IPS-20b (cell line): ENCODE data around the gene INSL3.

Experiments
- H3K27ac ChIP-seq: one replicate; pipeline ENCODE4 v1.5.1; 2013; ENCODE audit warnings: low read length
- H3K27me3 ChIP-seq: 2 replicates; pipeline ENCODE4 v1.6.1; 2013; ENCODE audit warnings: mild to moderate bottlenecking, low read length, inconsistent platforms; ENCODE audit not compliant: insufficient read depth
- H3K36me3 ChIP-seq: 2 replicates; pipeline ENCODE4 v1.6.1; 2013; ENCODE audit warnings: low read depth, mild to moderate bottlenecking, inconsistent platforms, low read length, moderate library complexity; ENCODE audit not compliant: insufficient read depth
- H3K4me1 ChIP-seq: 2 replicates; pipeline ENCODE4 v1.6.1; 2013; ENCODE audit warnings: mild to moderate bottlenecking, control low read depth, inconsistent platforms, low read length, moderate library complexity; ENCODE audit not compliant: insufficient read depth
- H3K4me3 ChIP-seq: 2 replicates; pipeline ENCODE4 v1.5.1; 2013; ENCODE audit warnings: mild to moderate bottlenecking, low read length, inconsistent platforms
- H3K9ac ChIP-seq: 2 replicates; pipeline ENCODE4 v1.6.1; 2013; ENCODE audit warnings: low read depth, mild to moderate bottlenecking, inconsistent platforms, low read length, moderate library complexity
- H3K9me3 ChIP-seq: 2 replicates; pipeline ENCODE4 v1.6.1; 2013; ENCODE audit warnings: mild to moderate bottlenecking, low read depth, low read length, inconsistent platforms; ENCODE audit not compliant: insufficient read depth

Gene INSL3

GRCh38 chr19:17860331-17860992, 39.1 kb upstream of the INSL3 start:
- peak overlapping the region; percentile 93 for H3K4me3 ChIP-seq
- no peaks in the 10 kb centered on the region for H3K4me1 ChIP-seq
- H3K36me3 ChIP-seq = peaks cover 55% of the 10 kb centered on the region
- H3K27me3 ChIP-seq = no peaks in the 10 kb centered on the region; the same call in 1 of the 2 replicates
- peak overlapping the region; percentile 50 for H3K27ac ChIP-seq
- peak overlapping the region; percentile 99 for H3K9ac ChIP-seq
- no peaks in the 10 kb centered on the region for H3K9me3 ChIP-seq

- Histone ChIP-seq H3K27me3 (peaks cover 4% of the 10 kb centered on the region), H3K9me3 (no peaks in the 10 kb centered on the region), H3K27ac (peak within 1 kb of the TSS; percentile 50), H3K36me3 (peaks cover 48% of the 10 kb centered on the region), H3K9ac (peak within 1 kb of the TSS; percentile 99), H3K4me3 (peak within 1 kb of the TSS; percentile 93), H3K4me1 (no peaks in the 10 kb centered on the region)
Observed at GRCh38 chr19:17859533-17860330, 38.4 kb upstream of the INSL3 start, which contains the start of gene RPL18A. Gene RPL18A, plus strand, starts transcription at chr19:17859910. Its CDS starts 47 bp downstream, at chr19:17859957.

GRCh38 chr19:17855280-17856152, 34.2 kb upstream of the INSL3 start:
- H3K9ac ChIP-seq = no peak overlapping the region
- no peak overlapping the region for H3K27ac ChIP-seq
- no peaks in the 10 kb centered on the region for H3K9me3 ChIP-seq
- peaks cover 4% of the 10 kb centered on the region for H3K27me3 ChIP-seq
- H3K4me1 ChIP-seq = no peaks in the 10 kb centered on the region
- peaks cover 5% of the 10 kb centered on the region for H3K36me3 ChIP-seq
- H3K4me3 ChIP-seq = no peak overlapping the region

- H3K9ac ChIP-seq = no peak overlapping the region
- H3K9me3 ChIP-seq = no peaks in the 10 kb centered on the region
- H3K4me1 ChIP-seq = no peaks in the 10 kb centered on the region
- H3K27me3 ChIP-seq = peaks cover 4% of the 10 kb centered on the region
- no peaks in the 10 kb centered on the region for H3K36me3 ChIP-seq
- no peak overlapping the region for H3K27ac ChIP-seq
- H3K4me3 ChIP-seq = no peak overlapping the region
Observed at GRCh38 chr19:17854061-17854460, 32.7 kb upstream of the INSL3 start.

GRCh38 chr19:17848595-17849292, 27.4 kb upstream of the INSL3 start:
- no peaks in the 10 kb centered on the region for H3K9me3 ChIP-seq
- no peak overlapping the region for H3K9ac ChIP-seq
- peaks cover 18% of the 10 kb centered on the region for H3K27me3 ChIP-seq
- no peak overlapping the region for H3K27ac ChIP-seq
- no peaks in the 10 kb centered on the region for H3K36me3 ChIP-seq
- no peak overlapping the region for H3K4me3 ChIP-seq
- H3K4me1 ChIP-seq = no peaks in the 10 kb centered on the region; the same call in 1 of the 2 replicates

- Histone ChIP-seq H3K4me1 (no peaks in the 10 kb centered on the region; the same call in 1 of the 2 replicates), H3K36me3 (no peaks in the 10 kb centered on the region), H3K9me3 (no peaks in the 10 kb centered on the region), H3K9ac (peak within 1 kb of the TSS; percentile 37; the same call in 1 of the 2 replicates), H3K27me3 (peaks cover 27% of the 10 kb centered on the region), H3K4me3 (peak within 1 kb of the TSS; percentile 56; the same call in 1 of the 2 replicates), H3K27ac (no peak within 1 kb of the TSS)
Observed at GRCh38 chr19:17847538-17848366, 26.4 kb upstream of the INSL3 start, which contains the start of gene JAK3. Gene JAK3, minus strand, starts transcription at chr19:17847982. Its CDS starts 3,565 bp downstream, at chr19:17844417.

GRCh38 chr19:17846146-17846545, 24.8 kb upstream of the INSL3 start:
- Histone ChIP-seq H3K9me3 (no peaks in the 10 kb centered on the region), H3K4me1 (no peaks in the 10 kb centered on the region; the same call in 1 of the 2 replicates), H3K9ac (no peak overlapping the region), H3K36me3 (no peaks in the 10 kb centered on the region), H3K4me3 (no peak overlapping the region), H3K27me3 (peaks cover 35% of the 10 kb centered on the region), H3K27ac (no peak overlapping the region)

- no peaks in the 10 kb centered on the region for H3K36me3 ChIP-seq
- H3K9ac ChIP-seq = no peak overlapping the region
- H3K9me3 ChIP-seq = no peaks in the 10 kb centered on the region
- H3K27ac ChIP-seq = no peak overlapping the region
- peaks cover 53% of the 10 kb centered on the region for H3K27me3 ChIP-seq
- H3K4me3 ChIP-seq = no peak overlapping the region
- H3K4me1 ChIP-seq = no peaks in the 10 kb centered on the region; the same call in 1 of the 2 replicates
Observed at GRCh38 chr19:17843908-17844490, 22.7 kb upstream of the INSL3 start.

GRCh38 chr19:17843292-17843827, 22.0 kb upstream of the INSL3 start:
- Histone ChIP-seq H3K9me3 (no peaks in the 10 kb centered on the region), H3K27ac (no peak overlapping the region), H3K4me3 (no peak overlapping the region)

More at GRCh38 chr19:17843292-17843827, 22.0 kb upstream of the INSL3 start:
- Histone ChIP-seq H3K4me1 (no peaks in the 10 kb centered on the region; the same call in 1 of the 2 replicates), H3K9ac (no peak overlapping the region), H3K27me3 (peaks cover 49% of the 10 kb centered on the region), H3K36me3 (no peaks in the 10 kb centered on the region)
